Fibroblast of pulmonary artery (primary cell): ENCODE measurements around the gene ASRGL1.

Experiments
- DNase-seq: peaks from one replicate; pipeline ENCODE4 v3.0.0-alpha.2; 2010; ENCODE audit warnings: low read depth
- H3K4me3 ChIP-seq: replicated peaks from 2 replicates; pipeline ENCODE4 v1.5.1; 2011; ENCODE audit warnings: low read depth, mild to moderate bottlenecking, control low read depth, low read length, moderate library complexity
- CTCF ChIP-seq: IDR thresholded peaks from 2 replicates; pipeline ENCODE4 v1.5.1; 2011; ENCODE audit warnings: mild to moderate bottlenecking, control low read depth, low read length, inconsistent platforms; ENCODE audit errors: missing control alignments

The ASRGL1 gene

GRCh38 chr11:62390237-62390636 is 53.0 kb downstream of the ASRGL1 start:
- DNase-seq: no peak
- TF ChIP-seq CTCF: no peak
- H3K4me3 ChIP-seq: no peak overlapping the region

- no peak for DNase-seq
- no peak overlapping the region for H3K4me3 ChIP-seq
- TF ChIP-seq CTCF: no peak
Measured at GRCh38 chr11:62390722-62391121, 53.5 kb downstream of the ASRGL1 start.

- no peak for DNase-seq
- TF ChIP-seq CTCF: no peak
- H3K4me3 ChIP-seq: no peak overlapping the region
Measured at GRCh38 chr11:62391642-62392425, 54.6 kb downstream of the ASRGL1 start.

- H3K4me3 ChIP-seq: no peak overlapping the region
- no peak for TF ChIP-seq CTCF
- DNase-seq: no peak
Measured at GRCh38 chr11:62392506-62392905, 55.3 kb downstream of the ASRGL1 start.

- no peak overlapping the region for H3K4me3 ChIP-seq
- no peak for DNase-seq
- no peak for TF ChIP-seq CTCF
Measured at GRCh38 chr11:62393061-62393611, 55.9 kb downstream of the ASRGL1 start.

- no peak overlapping the region for H3K4me3 ChIP-seq
- no peak for DNase-seq
- no peak for TF ChIP-seq CTCF
Measured at GRCh38 chr11:62393735-62394134, 56.5 kb downstream of the ASRGL1 start.
